Effector CD4-positive, alpha-beta T cell (primary cell): ENCODE data around the gene ERBB4.

Source experiments
- DNase-seq: peaks from one replicate; pipeline ENCODE4 v3.0.0-alpha.2; 2020

The ERBB4 gene

GRCh38 chr2:211982162-211982561, 556.4 kb downstream of the ERBB4 start:
- DNase-seq: no peak

DNA sequence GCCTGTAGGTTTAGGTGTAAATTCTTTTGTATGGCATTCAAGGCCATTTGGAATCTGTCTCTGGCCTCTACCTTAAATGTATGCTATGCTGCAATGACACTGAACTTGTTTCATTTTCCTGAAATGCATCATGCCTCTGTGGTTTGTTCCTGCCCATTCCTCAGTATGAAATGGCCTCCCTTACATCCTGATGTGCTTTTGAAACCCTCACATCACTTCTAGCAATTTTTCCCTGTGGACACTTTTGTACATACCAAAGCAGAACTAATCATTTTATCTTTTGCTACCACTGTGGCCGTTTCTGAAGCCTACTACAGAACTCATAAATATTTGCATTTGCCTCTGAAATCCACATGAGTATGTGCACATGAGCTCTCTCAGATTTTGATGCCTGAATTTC, 557.2 kb downstream of the ERBB4 start:
- DNase-seq: no peak

- no peak for DNase-seq
Measured at GRCh38 chr2:211976076-211976475, 562.5 kb downstream of the ERBB4 start.

- no peak for DNase-seq
Measured at GRCh38 chr2:211967234-211967633, 571.4 kb downstream of the ERBB4 start.

GRCh38 chr2:211963969-211964368, 574.6 kb downstream of the ERBB4 start:
- DNase-seq: no peak

- no peak for DNase-seq
Measured at GRCh38 chr2:211957799-211958198, 580.8 kb downstream of the ERBB4 start.

- no peak for DNase-seq
Measured at GRCh38 chr2:211955648-211956047, 583.0 kb downstream of the ERBB4 start.

GRCh38 chr2:211948932-211949331, 589.7 kb downstream of the ERBB4 start:
- DNase-seq: no peak

DNA sequence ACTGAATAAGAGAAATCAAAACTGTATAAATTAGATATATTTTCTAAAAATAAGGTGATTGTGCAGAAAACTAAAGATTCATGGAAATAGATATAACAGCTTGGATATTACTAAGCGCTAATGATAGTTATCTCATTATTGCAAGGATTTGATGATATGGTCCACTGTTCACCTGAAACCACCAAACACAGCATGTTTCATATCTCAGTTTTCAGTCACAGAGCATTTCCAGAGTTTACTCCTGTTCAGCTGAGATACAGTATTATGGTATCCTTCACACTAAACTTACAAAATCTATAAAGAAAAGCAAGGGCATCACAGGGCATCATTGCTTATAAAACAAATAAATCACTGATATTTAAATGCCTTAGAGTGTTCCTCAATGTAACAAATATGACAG, 591.6 kb downstream of the ERBB4 start:
- no peak for DNase-seq

GRCh38 chr2:211944572-211944971, 594.0 kb downstream of the ERBB4 start:
- DNase-seq: no peak

GRCh38 chr2:211942153-211942552, 596.4 kb downstream of the ERBB4 start:
- no peak for DNase-seq

- no peak for DNase-seq
Measured at GRCh38 chr2:211941216-211941747, 597.3 kb downstream of the ERBB4 start.

GRCh38 chr2:211939177-211939576, 599.4 kb downstream of the ERBB4 start:
- DNase-seq: no peak

GRCh38 chr2:211934811-211935210, 603.8 kb downstream of the ERBB4 start:
- DNase-seq: no peak

DNA sequence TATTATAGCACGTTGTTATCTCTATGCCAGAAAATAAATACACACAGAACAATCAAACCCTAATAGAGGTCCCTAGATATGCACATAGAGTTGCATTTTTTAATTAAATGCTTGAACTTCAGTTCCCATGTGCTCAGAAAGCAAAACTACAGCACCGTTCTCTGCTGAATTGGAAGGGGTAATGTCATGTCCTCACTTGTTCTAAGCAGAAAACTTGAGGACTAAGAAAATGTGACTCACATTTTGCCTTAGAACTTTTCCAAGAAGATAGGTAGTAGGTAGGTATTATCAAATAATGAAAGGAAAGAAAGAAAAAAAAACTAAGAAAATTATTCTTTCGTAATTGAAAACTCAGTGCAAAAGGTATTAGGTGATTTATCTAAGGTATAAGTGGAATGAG, 607.3 kb downstream of the ERBB4 start:
- DNase-seq: no peak

DNA sequence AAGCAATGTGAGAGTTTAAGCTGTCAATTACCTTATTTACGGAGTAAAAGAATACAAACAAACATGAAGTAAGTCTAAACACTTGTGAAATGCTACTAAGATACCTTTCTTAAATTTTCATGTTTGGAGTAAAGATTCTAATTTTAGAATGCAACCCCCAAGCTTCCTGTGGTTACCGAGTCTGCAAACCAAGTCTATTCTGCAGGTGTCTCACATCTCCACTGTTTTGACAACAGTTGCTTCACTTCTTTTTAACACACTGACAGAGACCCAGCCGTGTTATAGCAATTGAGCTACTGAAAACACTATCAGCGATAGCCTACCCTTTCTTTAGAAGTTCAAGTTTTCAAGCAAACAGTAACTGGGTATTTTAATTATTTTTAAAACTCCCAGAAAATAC, 608.3 kb downstream of the ERBB4 start:
- DNase-seq: no peak

- no peak for DNase-seq
Measured at GRCh38 chr2:211928201-211928600, 610.4 kb downstream of the ERBB4 start.

DNA sequence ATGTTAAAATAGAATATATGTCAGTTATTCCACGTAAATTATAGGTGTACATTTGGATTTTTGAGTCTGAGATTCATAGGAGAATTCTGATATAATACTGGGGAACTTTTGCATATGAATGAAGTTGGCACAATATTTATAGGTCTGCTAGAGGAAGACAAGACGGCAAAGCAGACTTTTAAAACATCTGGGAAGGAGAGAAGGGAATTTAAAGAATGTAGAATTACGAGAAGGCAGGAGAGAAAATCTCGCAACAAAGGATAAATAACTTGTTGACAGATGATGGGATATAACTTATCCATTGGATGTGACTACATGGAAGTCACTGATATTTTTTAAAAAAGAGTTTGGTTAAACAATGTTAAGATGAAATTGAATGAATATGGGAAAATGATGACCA, 615.6 kb downstream of the ERBB4 start:
- DNase-seq: no peak

DNA sequence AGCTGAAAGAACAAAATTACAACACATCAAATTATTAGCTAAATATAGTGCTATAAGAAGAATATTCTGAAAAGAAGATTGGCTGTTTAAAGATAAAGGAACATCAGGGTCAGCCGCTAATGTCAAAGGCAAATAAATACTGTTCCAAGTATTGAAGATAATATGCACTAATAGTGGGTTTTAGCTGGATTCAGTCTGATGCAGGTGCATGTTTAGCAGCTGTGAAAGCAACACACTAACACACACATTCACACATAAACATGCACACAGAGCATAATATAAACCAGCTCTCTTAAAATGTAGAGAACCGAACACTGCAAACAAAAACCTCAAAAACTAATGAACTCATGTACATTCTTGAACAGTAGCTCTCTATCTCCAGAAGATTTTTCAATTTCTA, 634.6 kb downstream of the ERBB4 start:
- no peak for DNase-seq

- no peak for DNase-seq
Measured at GRCh38 chr2:211901226-211901846, 637.3 kb downstream of the ERBB4 start.

- DNase-seq: no peak
Measured at GRCh38 chr2:211900518-211900917, 638.1 kb downstream of the ERBB4 start.

- no peak for DNase-seq
Measured at GRCh38 chr2:211900000-211900399, 638.6 kb downstream of the ERBB4 start.

DNA sequence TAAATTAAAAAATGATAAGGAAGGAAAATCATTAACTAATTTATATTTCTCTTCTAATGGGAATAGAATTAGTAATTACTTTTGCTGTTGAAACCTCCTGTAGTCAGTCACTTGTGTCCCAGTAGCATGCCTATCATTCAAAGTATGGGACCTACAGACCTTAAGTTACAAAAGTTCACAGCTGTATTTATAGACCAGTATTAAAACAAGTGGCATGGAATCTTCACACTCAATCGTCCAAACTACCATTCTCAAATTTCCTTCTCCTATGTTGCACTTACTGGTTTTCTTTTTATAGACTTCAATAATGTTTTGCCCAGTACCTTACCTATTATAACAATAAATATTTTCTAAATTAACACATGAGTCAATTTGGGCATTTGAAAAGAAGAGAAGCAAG, 639.9 kb downstream of the ERBB4 start:
- DNase-seq: no peak

DNA sequence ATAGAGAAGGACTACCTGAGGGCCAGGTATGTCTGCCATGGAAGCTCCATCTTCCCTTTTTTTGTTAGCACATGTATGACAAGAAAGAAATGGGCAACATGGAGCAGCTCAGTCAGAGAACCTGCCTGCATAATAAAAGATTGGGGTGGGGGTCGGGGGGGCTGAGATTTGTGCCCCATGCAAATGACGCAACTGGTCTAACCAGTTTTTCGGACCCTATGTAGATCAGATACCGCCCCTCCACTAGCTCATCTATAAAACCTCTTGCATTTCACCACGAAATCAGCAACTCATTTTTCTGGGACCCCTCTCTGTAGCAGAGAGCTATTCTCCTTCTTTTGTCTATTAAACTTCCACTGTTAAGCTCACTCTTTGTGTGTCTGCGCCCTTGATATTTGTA, 657.2 kb downstream of the ERBB4 start:
- DNase-seq: no peak

GRCh38 chr2:211879323-211879722, 659.3 kb downstream of the ERBB4 start:
- DNase-seq: no peak
